MM.1S (cell line): ENCODE data around the gene SAFB.
A peak's percentile ranks its signal among the peaks of the same experiment; 100 is the strongest.
"Not testable (repeated sequence)": the region's sequence is repeated elsewhere in the genome, so short reads cannot be mapped to it uniquely, and the experiment has no call there.

ENCODE experiments used
- DNase-seq: peaks from one replicate; pipeline ENCODE4 v3.0.0-alpha.2; 2015
- H2AFZ ChIP-seq: fragments of 300-600 bp; sonication (generic); 2 replicates; pipeline ENCODE4 v1.6.0; 2016; ENCODE audit warnings: antibody characterized with exemption, low read length
- H3F3A ChIP-seq: fragments of 300-600 bp; sonication (generic); 2 replicates; pipeline ENCODE4 v1.6.1; 2016; ENCODE audit warnings: mild to moderate bottlenecking, antibody characterized with exemption, low read length, moderate library complexity, mixed read lengths; ENCODE audit not compliant: insufficient read depth
- H3K27ac ChIP-seq: fragments of 300-600 bp; sonication (generic); 2 replicates; pipeline ENCODE4 v1.5.1; 2016; ENCODE audit warnings: mild to moderate bottlenecking, low read length
- H3K27me3 ChIP-seq: fragments of 300-600 bp; sonication (generic); replicated peaks from 2 replicates; pipeline ENCODE4 v1.6.0; 2016; ENCODE audit warnings: low read length; ENCODE audit not compliant: insufficient read depth
- H3K36me3 ChIP-seq: fragments of 300-600 bp; sonication (generic); replicated peaks from 2 replicates; pipeline ENCODE4 v1.6.1; 2016; ENCODE audit warnings: mild to moderate bottlenecking, low read length, mixed read lengths; ENCODE audit not compliant: insufficient read depth
- H3K4me1 ChIP-seq: fragments of 300-600 bp; sonication (generic); 2 replicates; pipeline ENCODE4 v1.6.1; 2016; ENCODE audit warnings: low read length, mixed read lengths
- H3K4me2 ChIP-seq: fragments of 300-600 bp; sonication (generic); 2 replicates; pipeline ENCODE4 v1.6.0; 2016; ENCODE audit warnings: low read depth, low read length
- H3K4me3 ChIP-seq: fragments of 300-600 bp; sonication (generic); 2 replicates; pipeline ENCODE4 v1.5.1; 2016; ENCODE audit warnings: low read length, mixed read lengths
- H3K79me2 ChIP-seq: fragments of 300-600 bp; sonication (generic); 2 replicates; pipeline ENCODE4 v1.6.1; 2016; ENCODE audit warnings: mixed run types, low read length, mixed read lengths
- H3K9ac ChIP-seq: fragments of 300-600 bp; sonication (generic); 2 replicates; pipeline ENCODE4 v1.6.1; 2016; ENCODE audit warnings: low read length, mixed read lengths
- H3K9me2 ChIP-seq: fragments of 300-600 bp; sonication (generic); replicated peaks from 2 replicates; pipeline ENCODE4 v1.6.1; 2016; ENCODE audit warnings: mild to moderate bottlenecking, low read length, mixed read lengths; ENCODE audit not compliant: insufficient read depth
- H3K9me3 ChIP-seq: fragments of 300-600 bp; sonication (generic); replicated peaks from 2 replicates; pipeline ENCODE4 v1.6.1; 2016; ENCODE audit warnings: mild to moderate bottlenecking, low read length, mixed read lengths; ENCODE audit not compliant: insufficient read depth
- H4K20me1 ChIP-seq: fragments of 300-600 bp; sonication (generic); 2 replicates; pipeline ENCODE4 v1.6.1; 2016; ENCODE audit warnings: mild to moderate bottlenecking, low read length, moderate library complexity, mixed read lengths; ENCODE audit not compliant: insufficient read depth
- EZH2 ChIP-seq: fragments of 300-600 bp; sonication (generic); optimal IDR thresholded peaks from 2 replicates; pipeline ENCODE3; 2017; ENCODE audit warnings: low read depth, mild to moderate bottlenecking, antibody characterized with exemption, low read length, mixed read lengths
- EZH2phosphoT487 ChIP-seq: fragments of 300-600 bp; sonication (generic); IDR thresholded peaks from 2 replicates; pipeline ENCODE4 v1.6.1; 2018; ENCODE audit warnings: antibody characterized with exemption, low read length
- TF ChIP-seq, protein P1 (sequence below): fragments of 300-600 bp; sonication (generic); IDR thresholded peaks from 2 replicates; pipeline ENCODE4 v1.5.1; 2016; ENCODE audit warnings: antibody characterized with exemption, low read length, mixed read lengths

The SAFB gene

DNA sequence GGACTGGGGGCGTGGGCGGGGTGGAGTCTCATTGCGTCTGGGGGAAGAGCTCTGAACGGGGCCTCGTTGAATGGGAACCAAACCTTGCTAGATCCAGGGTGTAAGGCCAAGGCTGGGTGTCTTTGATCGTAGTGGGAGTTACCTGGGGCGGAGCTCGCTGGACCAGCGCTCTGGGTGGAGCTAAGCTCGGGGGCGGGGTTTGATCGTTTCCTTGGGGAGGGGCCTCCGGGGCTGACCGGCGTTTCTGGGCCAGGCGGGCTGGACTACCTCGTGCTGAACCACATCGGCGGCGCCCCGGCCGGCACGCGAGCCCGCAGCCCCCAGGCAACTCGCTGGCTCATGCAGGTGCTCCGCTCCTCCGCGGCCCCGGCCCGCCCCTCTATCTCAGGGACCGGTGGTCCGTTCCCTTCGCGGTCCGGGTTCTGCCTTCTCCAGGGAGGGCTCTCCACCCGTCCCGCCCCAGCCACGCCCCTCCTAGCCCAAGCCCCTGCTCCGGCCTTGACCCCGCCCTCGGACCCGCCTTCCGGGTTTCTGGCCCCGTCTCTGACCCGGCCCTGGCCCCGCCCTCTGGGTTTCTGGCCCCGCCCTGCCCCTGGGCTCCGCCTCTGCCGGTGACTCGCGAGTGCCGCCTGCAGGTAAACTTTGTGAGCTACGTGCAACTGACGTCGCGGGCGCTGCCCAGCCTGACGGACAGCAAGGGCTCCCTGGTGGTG lies 63.9 kb downstream of the SAFB start:
- H3K27me3 ChIP-seq = peaks cover 12% of the 10 kb centered on the region
- H3K4me3 ChIP-seq = peak overlapping the region; percentile 61
- H3F3A ChIP-seq = peaks cover 26% of the 10 kb centered on the region
- peaks cover 11% of the 10 kb centered on the region for H3K4me1 ChIP-seq
- H3K79me2 ChIP-seq = peaks cover 18% of the 10 kb centered on the region
- peaks cover under 1% of the 10 kb centered on the region; the same call in 1 of the 2 replicates for H3K36me3 ChIP-seq
- peak overlapping the region; percentile 85 for H2AFZ ChIP-seq
- DNase-seq = peak; percentile 98
- peak overlapping the region; percentile 61; the same call in 1 of the 2 replicates for H3K27ac ChIP-seq
- H3K4me2 ChIP-seq = peak overlapping the region; percentile 80
- H4K20me1 ChIP-seq = peaks cover 10% of the 10 kb centered on the region
- peak overlapping the region; percentile 67 for H3K9ac ChIP-seq
- no peak for TF ChIP-seq EZH2phosphoT487
- TF ChIP-seq, protein P1, sequence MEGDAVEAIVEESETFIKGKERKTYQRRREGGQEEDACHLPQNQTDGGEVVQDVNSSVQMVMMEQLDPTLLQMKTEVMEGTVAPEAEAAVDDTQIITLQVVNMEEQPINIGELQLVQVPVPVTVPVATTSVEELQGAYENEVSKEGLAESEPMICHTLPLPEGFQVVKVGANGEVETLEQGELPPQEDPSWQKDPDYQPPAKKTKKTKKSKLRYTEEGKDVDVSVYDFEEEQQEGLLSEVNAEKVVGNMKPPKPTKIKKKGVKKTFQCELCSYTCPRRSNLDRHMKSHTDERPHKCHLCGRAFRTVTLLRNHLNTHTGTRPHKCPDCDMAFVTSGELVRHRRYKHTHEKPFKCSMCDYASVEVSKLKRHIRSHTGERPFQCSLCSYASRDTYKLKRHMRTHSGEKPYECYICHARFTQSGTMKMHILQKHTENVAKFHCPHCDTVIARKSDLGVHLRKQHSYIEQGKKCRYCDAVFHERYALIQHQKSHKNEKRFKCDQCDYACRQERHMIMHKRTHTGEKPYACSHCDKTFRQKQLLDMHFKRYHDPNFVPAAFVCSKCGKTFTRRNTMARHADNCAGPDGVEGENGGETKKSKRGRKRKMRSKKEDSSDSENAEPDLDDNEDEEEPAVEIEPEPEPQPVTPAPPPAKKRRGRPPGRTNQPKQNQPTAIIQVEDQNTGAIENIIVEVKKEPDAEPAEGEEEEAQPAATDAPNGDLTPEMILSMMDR = peak; percentile 96
- H3K9me2 ChIP-seq = no peaks in the 10 kb centered on the region
- H3K9me3 ChIP-seq = no peaks in the 10 kb centered on the region

DNA sequence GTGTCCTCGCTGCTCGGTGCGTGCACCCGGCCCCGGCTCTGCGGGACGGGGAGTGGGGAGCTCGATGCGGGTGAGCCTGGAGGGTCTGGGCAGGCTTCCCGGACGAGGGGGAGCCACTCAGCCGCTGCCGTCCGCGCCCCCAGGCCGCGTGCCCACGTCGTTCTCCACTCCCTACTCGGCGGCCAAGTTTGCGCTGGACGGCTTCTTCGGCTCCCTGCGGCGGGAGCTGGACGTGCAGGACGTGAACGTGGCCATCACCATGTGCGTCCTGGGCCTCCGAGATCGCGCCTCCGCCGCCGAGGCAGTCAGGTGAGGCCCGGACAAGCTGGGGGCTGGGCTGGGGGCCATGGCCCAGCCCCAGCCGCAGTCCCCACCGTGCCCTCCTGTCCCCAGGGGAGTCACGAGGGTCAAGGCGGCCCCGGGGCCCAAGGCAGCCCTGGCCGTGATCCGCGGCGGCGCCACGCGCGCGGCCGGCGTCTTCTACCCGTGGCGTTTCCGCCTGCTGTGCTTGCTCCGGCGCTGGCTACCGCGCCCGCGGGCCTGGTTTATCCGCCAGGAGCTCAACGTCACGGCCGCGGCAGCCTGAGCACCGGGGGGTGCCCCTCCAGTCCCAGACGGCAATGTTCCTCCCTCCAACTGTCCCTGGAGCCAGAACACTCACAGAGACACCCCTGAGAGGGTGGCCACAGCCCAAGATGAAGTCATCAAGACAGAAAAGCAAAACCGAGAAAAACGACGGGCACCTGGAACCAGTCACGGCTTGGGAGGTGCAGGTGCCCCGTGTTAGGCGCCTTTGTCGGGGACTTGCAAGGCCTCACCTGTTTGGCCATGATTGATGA lies 64.7 kb downstream of the SAFB start:
- H3F3A ChIP-seq = peaks cover 33% of the 10 kb centered on the region
- H4K20me1 ChIP-seq = peaks cover 18% of the 10 kb centered on the region
- H3K4me2 ChIP-seq = peak overlapping the region; percentile 62
- H3K9me3 ChIP-seq = no peaks in the 10 kb centered on the region
- H3K36me3 ChIP-seq = peaks cover 8% of the 10 kb centered on the region
- no peaks in the 10 kb centered on the region for H3K9me2 ChIP-seq
- H3K4me3 ChIP-seq = peak overlapping the region; percentile 12; the same call in 1 of the 2 replicates
- no peak overlapping the region for H3K27ac ChIP-seq
- TF ChIP-seq, protein P1 = no peak
- no peak for TF ChIP-seq EZH2
- no peak overlapping the region for H3K9ac ChIP-seq
- H3K4me1 ChIP-seq = peaks cover 19% of the 10 kb centered on the region
- peak overlapping the region; percentile 85 for H2AFZ ChIP-seq
- 0 out of 2 replicates have a peak, but pooled peaks cover 4% of the 10 kb centered on the region for H3K27me3 ChIP-seq
- no peak for DNase-seq
- peaks cover 26% of the 10 kb centered on the region for H3K79me2 ChIP-seq

DNA sequence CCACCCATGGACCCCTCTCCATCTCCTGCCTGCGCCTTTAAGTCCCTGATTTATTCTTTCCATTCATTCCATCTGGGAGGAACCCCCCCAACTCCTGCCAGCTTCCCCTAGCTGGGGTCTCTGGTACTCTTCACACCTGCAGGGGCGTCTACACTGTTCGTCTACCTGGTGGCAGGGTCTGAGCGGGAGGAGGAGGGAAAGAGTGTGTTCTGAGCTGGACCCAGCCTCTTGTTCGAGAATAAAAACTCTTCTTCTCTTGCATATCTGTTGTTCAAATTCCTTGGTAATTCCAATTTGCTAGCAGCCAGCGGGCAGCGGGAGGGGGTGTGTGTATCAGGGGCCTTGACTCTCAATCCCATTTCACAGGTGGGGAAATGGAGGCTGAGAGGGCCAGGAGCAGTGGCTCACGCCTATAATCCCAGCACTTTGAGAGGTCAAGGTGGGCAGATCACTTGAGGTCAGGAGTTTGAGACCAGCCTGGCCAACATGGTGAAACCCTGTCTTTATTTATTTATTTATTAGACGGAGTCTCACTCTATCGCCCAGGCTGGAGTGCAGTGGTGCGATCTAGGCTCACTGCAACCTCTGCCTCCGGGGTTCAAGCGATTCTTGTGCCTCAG lies 65.5 kb downstream of the SAFB start:
- H3K9ac ChIP-seq = not testable (repeated sequence)

More for the DNA sequence above, 65.5 kb downstream of the SAFB start:
- not testable (repeated sequence) for H3K27me3 ChIP-seq, H3K4me3 ChIP-seq, H3K27ac ChIP-seq, H3K9me2 ChIP-seq, H3K9me3 ChIP-seq, DNase-seq, H3K4me2 ChIP-seq, H2AFZ ChIP-seq
- peaks cover 34% of the 10 kb centered on the region for H3K79me2 ChIP-seq
- H3F3A ChIP-seq = peaks cover 39% of the 10 kb centered on the region
- peaks cover 16% of the 10 kb centered on the region for H3K36me3 ChIP-seq
- peaks cover 26% of the 10 kb centered on the region for H4K20me1 ChIP-seq
- H3K4me1 ChIP-seq = peaks cover 21% of the 10 kb centered on the region
